Stimulated activated CD4-positive, alpha-beta T cell treated with anti-CD3 and anti-CD28 coated beads, Interleukin-15, amount 100 ng/mL, for 1 hour (primary cell): Measurements from ENCODE around the gene TEDC1.
A peak's percentile ranks its signal among the peaks of the same experiment; 100 is the strongest.

Source experiments
- DNase-seq, 2 donors: peaks; one replicate each; pipeline ENCODE4 v3.0.0-alpha.2; 2020; ENCODE audit warnings: low read depth in 1 of 2, low spot score in 1 of 2

TEDC1 gene

GRCh38 chr14:105484069-105484996, 6.7 kb upstream of the TEDC1 start:
- DNase-seq: peak in 1 of 2 donors; percentile 64

DNA sequence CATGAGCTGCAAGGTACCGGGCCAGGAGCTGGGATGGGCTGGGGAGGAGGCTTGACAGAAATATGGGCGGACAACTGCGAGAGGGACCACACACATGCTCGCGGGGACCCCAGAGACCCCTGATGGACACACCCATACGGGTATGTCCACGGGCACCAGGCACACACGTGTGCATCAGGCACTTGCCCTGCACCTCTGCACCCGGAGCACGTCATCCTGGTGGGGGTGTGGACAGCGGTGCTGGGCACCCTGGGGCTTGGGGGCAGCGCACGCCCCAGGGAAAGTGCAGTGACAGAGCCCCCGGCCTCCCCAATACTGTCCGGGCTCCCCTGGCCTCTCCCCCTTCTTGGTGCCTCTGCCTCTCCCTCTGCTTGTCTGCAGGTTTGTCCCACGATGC, 6.1 kb upstream of the TEDC1 start:
- DNase-seq: no peak

GRCh38 chr14:105485739-105486162, 5.3 kb upstream of the TEDC1 start:
- no peak for DNase-seq

DNA sequence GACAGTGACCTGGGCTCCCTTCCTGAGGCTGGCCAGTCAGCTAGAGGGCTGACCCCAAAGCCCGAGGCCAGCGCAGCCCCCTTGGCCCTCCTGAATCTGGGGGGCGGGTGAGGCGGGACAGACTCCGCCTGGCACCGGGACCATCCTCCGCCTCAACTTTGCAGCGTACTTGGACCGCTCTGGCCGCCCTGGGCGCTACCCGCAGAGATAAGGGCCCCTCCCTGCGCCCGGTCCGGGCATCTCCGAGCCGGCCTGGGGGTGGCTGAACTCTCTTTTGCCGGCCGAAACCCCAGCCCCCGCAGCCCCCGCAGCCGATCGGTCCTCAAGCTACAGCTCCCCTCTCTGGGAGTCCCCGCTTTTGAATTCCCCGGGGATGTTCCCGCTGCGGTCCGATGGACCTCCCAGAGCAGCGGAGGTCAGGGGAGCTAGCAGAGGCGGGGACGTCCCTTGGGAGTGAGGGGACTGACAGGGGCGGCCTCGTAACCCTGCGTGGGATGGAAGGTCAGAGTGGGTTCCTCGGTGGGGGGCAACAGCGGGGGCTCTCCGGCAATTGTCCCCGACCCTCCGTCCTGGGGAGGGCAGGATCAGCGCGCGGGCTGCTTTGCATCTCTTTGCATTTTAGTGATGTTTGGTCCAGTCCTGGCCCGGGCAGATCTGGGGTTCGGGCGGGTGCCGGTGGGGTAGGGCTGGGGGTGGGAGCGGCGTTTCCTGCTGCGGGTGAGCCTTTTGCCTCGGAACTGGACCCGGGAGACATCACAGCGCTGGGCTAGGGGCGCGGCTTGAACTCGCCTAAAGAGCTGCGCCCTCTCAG, 4.7 kb upstream of the TEDC1 start, which contains the start of gene CRIP1:
Gene CRIP1 (plus strand): TSS at position 724 of the 811 bp plus-strand sequence. CDS start 374 bp downstream, outside the sequence.
- DNase-seq: no peak

DNA sequence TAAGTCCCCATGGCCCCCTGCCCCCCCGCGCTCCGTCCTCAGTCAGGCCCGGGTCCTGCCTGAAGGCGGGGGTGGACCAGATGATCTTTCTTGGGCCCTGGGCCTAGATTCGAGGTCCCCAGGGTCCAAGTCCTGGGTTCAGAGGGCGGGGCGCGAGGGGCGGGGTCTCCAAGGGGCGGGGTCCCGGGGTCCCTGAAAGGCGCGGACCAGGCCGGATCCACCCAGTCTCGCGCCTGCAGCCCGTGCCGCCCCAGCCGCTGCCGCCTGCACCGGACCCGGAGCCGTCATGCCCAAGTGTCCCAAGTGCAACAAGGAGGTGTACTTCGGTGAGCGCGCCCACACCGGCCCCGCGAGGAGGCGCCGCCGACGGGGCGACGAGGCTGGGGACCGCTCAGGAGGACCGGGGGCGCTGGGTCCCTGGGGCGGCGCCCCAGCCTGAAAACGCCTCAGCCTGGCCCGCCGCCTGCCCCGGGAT, 4.0 kb upstream of the TEDC1 start:
- DNase-seq: peak in 1 of 2 donors; percentile 54

DNA sequence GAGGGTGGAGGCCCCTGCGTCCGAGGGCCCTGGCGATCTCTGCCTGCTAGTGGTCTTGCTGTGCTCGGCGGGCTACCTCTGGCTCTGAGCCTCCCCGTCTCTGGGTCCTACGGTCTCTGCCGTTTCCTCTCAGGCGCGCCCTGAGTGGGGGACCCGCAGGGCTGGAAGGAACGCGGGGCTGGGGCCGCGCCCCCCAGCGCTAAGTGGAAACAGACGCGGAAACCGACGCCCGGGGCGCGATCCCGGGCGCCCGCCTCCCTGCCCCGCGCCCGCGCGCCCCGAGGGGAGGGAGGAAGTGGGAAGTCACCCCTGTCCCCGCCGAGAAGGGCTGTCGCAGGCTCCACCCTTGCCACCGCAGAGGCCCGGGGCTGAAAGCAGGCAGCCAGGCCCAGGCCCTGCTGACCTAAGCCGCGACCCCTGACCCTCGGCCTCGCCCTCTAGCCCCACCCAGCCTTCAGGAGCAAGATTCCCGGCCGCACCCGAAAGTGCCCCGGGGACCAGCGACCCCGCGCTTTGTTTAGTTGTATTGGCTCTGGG, 3.5 kb upstream of the TEDC1 start:
- DNase-seq: peak in 1 of 2 donors; percentile 62

- no peak for DNase-seq
These were observed 2.9 kb upstream of the TEDC1 start for GRCh38 chr14:105487986-105488777.

DNA sequence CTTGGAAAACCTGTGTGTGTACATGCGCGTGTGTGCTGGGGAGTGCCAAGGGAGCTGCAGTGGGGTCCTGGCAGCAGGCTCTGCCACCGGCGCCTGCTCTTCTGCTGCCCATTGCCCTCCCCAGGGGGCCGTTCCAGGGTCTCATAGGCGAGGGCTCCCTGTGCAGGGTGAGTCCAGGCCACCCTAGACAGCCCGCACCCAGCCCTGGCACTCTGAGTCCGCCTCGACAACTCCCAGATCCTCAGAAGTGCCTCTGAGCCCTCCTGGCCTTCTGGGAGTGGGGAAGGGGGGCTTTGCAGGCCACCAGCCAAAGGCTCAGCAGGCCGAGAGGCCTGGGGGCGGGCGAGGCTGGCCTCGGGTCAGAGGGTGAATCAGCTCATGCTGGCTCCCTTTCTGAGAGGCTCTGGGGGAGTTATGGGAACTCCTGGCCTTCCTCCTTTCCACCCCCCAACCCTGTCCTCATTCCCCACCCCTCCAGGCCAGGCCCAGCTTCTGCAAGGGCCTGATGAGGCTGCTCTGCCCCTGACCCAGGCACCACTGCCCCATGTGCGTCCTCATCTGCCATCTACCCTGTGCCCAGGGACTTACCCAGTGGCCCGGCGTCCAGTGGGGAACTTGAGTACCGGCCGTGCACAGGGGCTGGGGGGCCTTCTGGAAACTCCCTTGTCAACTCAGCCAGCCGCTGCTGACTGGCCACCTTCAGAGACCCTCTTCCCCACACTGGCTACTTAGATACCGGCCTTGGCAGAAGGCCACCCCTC, 2.1 kb upstream of the TEDC1 start:
- no peak for DNase-seq

DNA sequence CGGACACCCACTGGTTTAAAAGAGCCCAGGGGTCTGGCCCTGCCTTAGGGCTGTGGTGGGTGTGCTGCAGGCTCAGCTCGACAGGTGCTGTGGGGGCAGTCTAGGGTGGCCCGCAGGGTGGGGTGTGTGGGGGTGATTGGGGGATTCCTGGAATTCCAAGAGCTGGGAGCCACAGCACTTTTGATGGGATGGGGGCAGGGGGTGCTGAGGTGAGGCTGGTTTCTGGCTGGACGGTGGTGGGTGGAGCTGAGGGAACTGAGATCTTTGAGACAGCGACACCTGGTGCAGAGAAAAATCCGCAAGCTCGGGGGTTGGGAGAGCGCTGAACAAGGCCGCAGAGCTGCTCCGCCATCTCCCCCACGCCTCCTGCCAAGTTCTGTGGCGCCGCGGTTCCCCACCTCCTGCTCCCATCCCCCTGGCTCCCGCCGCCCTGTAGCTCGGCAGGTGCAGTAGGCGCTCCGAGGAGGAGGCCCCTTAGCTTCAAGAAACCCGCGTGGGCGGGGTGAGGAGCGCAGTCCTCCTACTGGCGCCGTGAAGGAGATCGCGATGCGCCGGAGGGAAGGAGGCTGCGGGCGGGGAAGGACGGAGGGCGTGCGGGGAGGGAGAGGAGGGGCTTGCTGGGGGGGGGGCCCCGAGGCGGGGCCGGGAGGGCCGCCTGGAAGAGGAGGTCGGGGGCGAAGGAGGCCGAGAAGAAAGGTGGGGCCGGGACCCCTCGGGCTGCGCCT, 1.3 kb upstream of the TEDC1 start:
- peak; percentile 64 to 72 for DNase-seq

DNA sequence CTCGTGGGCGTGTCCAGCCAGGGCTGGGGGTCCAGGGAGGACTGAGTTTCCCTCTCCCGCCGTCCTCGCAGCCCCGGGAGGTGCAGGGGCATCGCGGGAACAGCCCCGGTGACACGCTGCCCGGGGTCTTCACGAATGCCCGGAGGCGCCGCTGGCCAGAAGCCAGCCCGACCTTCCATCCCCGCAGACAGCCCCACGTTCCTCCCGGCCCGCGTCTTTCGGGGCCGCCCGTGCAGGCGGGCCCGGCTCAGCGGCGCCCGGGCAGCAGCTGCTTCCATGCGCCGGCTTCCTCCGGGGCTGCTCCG, 827 bp upstream of the TEDC1 start:
- no peak for DNase-seq

- peak; percentile 69 to 83 for DNase-seq
These were observed 424 bp downstream of the TEDC1 start for GRCh38 chr14:105491366-105491973.

GRCh38 chr14:105492031-105492970, 1.3 kb downstream of the TEDC1 start:
- DNase-seq: no peak

DNA sequence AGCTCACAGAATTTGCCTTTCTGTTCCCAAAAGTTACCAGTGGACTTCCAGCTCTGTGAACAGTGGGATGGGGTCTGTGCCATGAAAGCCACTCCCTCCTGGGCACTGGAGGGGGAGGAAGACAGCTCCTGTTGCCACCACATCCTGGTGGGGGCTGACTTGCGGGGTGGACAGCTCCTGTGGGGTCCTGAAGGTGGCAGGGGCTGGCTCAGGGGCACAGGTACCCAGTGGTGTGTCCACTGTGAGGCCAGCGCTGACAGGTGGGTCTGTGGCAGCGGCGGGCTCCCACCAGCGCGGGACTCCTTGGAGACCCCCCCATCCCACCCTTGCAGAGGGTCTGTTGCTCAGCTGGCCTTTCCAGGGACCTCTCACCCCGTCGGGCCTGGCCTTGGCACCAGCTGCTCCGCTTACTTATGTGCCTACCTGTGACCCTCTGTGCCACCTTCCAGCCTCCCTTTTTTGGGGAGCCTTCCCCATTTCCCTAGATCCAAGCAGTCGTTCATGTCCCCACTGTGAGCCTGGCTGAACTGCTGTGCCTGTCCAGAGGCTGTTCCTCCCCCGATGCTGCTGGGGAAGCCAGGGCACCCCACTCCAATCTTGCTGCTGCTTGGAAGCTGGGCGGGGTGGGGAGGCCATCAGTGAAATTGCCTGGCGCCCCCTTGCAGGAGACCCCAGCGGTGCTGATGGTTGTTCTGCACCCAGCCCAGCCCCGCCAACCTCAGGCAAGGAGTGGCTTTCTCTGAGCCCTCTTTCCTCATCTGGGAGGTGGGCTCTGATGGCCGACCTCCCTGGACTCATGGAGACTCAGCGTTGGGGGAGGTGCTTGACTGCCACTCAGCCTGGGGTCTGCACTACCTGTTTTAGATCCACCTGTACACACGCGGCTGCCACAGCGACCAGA, 2.2 kb downstream of the TEDC1 start:
- no peak for DNase-seq

- no peak for DNase-seq
These were observed 3.0 kb downstream of the TEDC1 start for GRCh38 chr14:105493921-105494605.

DNA sequence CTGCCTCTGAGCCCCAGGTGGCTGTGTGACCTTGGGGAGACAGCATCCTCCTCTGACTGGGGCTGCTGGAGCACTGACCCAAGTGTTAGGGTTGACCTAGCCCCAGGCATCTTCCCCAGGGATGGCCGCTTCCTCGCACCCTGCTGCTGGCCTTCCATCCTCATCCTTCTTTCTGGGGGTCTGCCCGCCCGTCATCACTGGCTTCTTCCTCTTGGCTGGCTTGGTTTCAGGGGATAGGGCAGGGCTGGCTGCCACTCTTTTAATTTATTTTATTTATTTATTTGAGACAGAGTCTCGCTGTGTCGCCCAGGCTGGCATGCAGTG, 3.5 kb downstream of the TEDC1 start:
- no peak for DNase-seq
